Measurements from ENCODE around the gene RBM43.
A peak's percentile ranks its signal among the peaks of the same experiment; 100 is the strongest.
"Not testable (repeated sequence)": the region's sequence is repeated elsewhere in the genome, so short reads cannot be mapped to it uniquely, and the experiment has no call there.

RBM43 gene

DNA sequence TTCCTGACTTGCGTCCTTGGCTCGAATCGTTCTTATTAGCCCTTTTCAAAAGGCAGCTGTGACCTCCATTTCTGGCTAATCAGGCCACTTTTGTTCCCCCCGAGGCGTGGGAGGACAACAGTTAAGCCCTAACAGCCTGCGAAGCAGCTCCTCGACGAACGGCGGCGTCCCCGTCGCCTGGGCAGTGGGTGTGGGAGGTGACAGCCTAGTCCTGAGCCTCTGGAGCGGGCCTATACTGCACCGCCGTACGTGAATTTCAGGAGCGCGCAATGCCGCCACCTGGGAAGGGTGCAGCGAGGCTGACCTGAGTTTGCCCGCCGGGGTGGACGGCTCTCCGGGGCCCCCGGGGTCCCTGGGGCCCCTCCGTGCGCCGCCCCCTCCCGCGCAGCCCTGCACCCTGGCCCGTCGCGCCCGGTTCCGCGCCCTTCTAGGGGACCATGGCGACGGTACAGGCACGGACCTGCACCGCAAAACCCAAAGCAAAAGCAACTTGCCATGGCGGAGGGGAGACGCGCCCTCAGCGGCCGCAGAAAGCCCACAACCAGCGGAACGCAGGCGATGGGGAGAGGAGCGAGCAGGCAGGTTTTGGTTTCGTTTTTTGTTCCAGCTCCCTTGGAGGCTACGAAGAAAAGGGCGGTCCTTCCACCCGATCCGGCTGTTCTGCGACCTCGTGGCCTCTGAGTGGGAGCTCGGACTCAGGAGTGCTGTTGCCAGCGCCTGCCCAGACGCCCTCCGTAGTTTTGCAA is at the start of gene RBM43:
RBM43 (minus strand) TSS at position 633 of the 746 bp plus-strand sequence; CDS start at position 497, 136 bp downstream.
- H3K4me3 ChIP-seq (replicated peaks in 1 of 2; ENCODE audit: low read depth in 2 of 2, low read length in 2 of 2), result peak within 1 kb of the TSS; percentile 74 to 84
- DNase-seq (ENCODE audit: low read depth in 2 of 2), result peak; percentile 94 to 97
- TF ChIP-seq, protein P1, sequence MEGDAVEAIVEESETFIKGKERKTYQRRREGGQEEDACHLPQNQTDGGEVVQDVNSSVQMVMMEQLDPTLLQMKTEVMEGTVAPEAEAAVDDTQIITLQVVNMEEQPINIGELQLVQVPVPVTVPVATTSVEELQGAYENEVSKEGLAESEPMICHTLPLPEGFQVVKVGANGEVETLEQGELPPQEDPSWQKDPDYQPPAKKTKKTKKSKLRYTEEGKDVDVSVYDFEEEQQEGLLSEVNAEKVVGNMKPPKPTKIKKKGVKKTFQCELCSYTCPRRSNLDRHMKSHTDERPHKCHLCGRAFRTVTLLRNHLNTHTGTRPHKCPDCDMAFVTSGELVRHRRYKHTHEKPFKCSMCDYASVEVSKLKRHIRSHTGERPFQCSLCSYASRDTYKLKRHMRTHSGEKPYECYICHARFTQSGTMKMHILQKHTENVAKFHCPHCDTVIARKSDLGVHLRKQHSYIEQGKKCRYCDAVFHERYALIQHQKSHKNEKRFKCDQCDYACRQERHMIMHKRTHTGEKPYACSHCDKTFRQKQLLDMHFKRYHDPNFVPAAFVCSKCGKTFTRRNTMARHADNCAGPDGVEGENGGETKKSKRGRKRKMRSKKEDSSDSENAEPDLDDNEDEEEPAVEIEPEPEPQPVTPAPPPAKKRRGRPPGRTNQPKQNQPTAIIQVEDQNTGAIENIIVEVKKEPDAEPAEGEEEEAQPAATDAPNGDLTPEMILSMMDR (IDR thresholded peaks at IDR 0.05; ENCODE audit: low read depth, low read length), result no peak

GRCh38 chr2:151310313-151310712 is 48.6 kb upstream of the RBM43 start:
- H3K4me3 ChIP-seq (replicated peaks in 1 of 2; ENCODE audit: low read depth in 2 of 2, low read length in 2 of 2); DNase-seq (ENCODE audit: low read depth in 2 of 2): not testable (repeated sequence)

GRCh38 chr2:151306621-151307020 is 45.0 kb upstream of the RBM43 start:
- H3K4me3 ChIP-seq (replicated peaks in 1 of 2; ENCODE audit: low read depth in 2 of 2, low read length in 2 of 2), result no peak overlapping the region
- peak; percentile 83 to 92 for DNase-seq (ENCODE audit: low read depth in 2 of 2)
- TF ChIP-seq, protein P1 (IDR thresholded peaks at IDR 0.05; ENCODE audit: low read depth, low read length), result no peak

DNA sequence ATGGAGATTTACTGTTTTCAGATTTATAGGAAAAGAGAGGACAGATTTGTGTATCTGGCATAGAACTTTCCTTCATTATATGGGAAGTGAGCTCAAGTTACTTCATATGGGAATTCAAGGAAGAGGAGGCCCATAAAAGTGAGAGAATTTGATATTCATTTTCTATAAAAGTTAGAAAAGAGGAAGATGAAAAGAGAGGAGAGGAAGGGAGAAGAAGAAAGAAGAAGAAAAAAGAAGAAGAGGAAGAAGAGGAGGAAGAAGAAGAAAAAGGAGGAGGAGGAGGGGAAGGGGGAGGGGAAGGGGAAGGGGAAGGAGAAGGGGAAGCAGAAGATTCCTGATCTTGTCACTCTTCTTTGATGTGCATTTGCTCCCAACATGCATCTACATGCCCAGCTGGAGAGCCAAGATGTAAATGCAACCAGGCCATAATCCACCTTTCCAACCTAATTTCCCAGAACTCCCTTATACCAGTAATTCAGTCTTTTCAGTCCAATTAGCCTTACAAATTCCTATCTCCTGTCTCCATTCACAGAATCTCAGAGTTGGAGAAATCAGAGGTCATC is 43.5 kb upstream of the RBM43 start:
- DNase-seq (ENCODE audit: low read depth in 2 of 2), result no peak
- H3K4me3 ChIP-seq (replicated peaks in 1 of 2; ENCODE audit: low read depth in 2 of 2, low read length in 2 of 2), result no peak overlapping the region
- TF ChIP-seq, protein P1 (IDR thresholded peaks at IDR 0.05; ENCODE audit: low read depth, low read length), result no peak

DNA sequence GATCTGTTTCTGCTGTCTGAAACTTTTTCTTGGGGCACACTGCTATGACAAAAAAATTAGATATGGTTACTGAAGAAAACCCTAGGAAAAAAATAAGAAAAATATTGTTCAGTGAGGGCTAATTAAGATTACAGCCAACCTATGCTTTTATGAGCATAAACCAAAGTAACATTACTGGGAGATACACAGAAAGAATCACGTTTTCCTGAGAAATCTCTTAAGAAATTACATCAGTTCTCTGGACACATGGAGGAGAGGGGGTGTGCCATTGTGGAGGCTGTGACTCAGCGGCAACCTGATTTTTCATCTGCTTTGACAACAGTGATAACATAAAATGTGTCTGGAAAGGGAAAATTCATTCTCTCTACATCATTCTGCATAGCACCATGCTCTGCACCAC is 41.2 kb upstream of the RBM43 start:
- DNase-seq (ENCODE audit: low read depth in 2 of 2), result peak; percentile 76 to 86
- H3K4me3 ChIP-seq (replicated peaks in 1 of 2; ENCODE audit: low read depth in 2 of 2, low read length in 2 of 2), result no peak overlapping the region
- TF ChIP-seq, protein P1 (IDR thresholded peaks at IDR 0.05; ENCODE audit: low read depth, low read length), result no peak

- DNase-seq (ENCODE audit: low read depth in 2 of 2), result no peak
- TF ChIP-seq, protein P1 (IDR thresholded peaks at IDR 0.05; ENCODE audit: low read depth, low read length), result no peak
- H3K4me3 ChIP-seq (replicated peaks in 1 of 2; ENCODE audit: low read depth in 2 of 2, low read length in 2 of 2), result no peak overlapping the region
Observed at GRCh38 chr2:151302404-151302803, 40.7 kb upstream of the RBM43 start.

GRCh38 chr2:151299920-151300539 is 38.4 kb upstream of the RBM43 start:
- H3K4me3 ChIP-seq (replicated peaks in 1 of 2; ENCODE audit: low read depth in 2 of 2, low read length in 2 of 2), result no peak overlapping the region
- TF ChIP-seq, protein P1 (IDR thresholded peaks at IDR 0.05; ENCODE audit: low read depth, low read length), result no peak
- no peak for DNase-seq (ENCODE audit: low read depth in 2 of 2)

All from cardiac fibroblast (primary cell).